Neural progenitor cell (in vitro differentiated cells): ENCODE results near the gene DNAH3. TPM values are rescaled to one million over a fixed set of nuclear protein-coding genes. Genes with fewer than 3 reads are reported as not detected.

ENCODE experiments used
- DNase-seq: peaks from one replicate; pipeline ENCODE4 v3.0.0-alpha.2; 2016; ENCODE audit warnings: low spot score
- H2AFZ ChIP-seq: fragments of 200-600 bp; sonication (generic); replicated peaks from 2 replicates; pipeline ENCODE4 v1.6.1; 2016; ENCODE audit warnings: antibody characterized with exemption
- H3F3A ChIP-seq: fragments of 200-600 bp; sonication (generic); 2 replicates; pipeline ENCODE4 v1.6.1; 2016; ENCODE audit warnings: antibody characterized with exemption, low read depth
- H3K27ac ChIP-seq: fragments of 200-600 bp; sonication (generic); 2 replicates; pipeline ENCODE4 v1.5.1; 2016; ENCODE audit warnings: mild to moderate bottlenecking
- H3K27me3 ChIP-seq: fragments of 200-600 bp; sonication (generic); 2 replicates; pipeline ENCODE4 v1.6.1; 2016; ENCODE audit warnings: mild to moderate bottlenecking, moderate library complexity
- H3K36me3 ChIP-seq: fragments of 200-600 bp; sonication (generic); 2 replicates; pipeline ENCODE4 v1.5.1; 2016
- H3K4me1 ChIP-seq: fragments of 200-600 bp; sonication (generic); 2 replicates; pipeline ENCODE4 v1.6.1; 2016; ENCODE audit warnings: mixed run types
- H3K4me2 ChIP-seq: fragments of 200-600 bp; sonication (generic); 2 replicates; pipeline ENCODE4 v1.6.1; 2016
- H3K4me3 ChIP-seq: fragments of 200-600 bp; sonication (generic); 2 replicates; pipeline ENCODE4 v1.5.1; 2016
- H3K79me2 ChIP-seq: fragments of 200-600 bp; sonication (generic); 2 replicates; pipeline ENCODE4 v1.6.1; 2016; ENCODE audit warnings: low read depth
- H3K9ac ChIP-seq: fragments of 200-600 bp; sonication (generic); 2 replicates; pipeline ENCODE4 v1.6.1; 2016
- H3K9me3 ChIP-seq: fragments of 200-600 bp; sonication (generic); 2 replicates; pipeline ENCODE4 v1.5.1; 2016; ENCODE audit warnings: low read depth
- H4K20me1 ChIP-seq: fragments of 200-600 bp; sonication (generic); 2 replicates; pipeline ENCODE4 v1.6.1; 2016; ENCODE audit warnings: low read depth
- H3K27ac Mint-ChIP-seq: 3 replicates; pipeline ENCODE4 v1.8.0; 2021; ENCODE audit warnings: mixed read lengths
- H3K27me3 Mint-ChIP-seq: 2 replicates; pipeline ENCODE4 v1.8.0; 2022; ENCODE audit warnings: low read depth, mild to moderate bottlenecking, inconsistent platforms, moderate library complexity, mixed read lengths; ENCODE audit not compliant: insufficient read depth
- H3K36me3 Mint-ChIP-seq: 3 replicates; pipeline ENCODE4 v1.8.0; 2021; ENCODE audit warnings: mixed read lengths
- H3K4me1 Mint-ChIP-seq: 3 replicates; pipeline ENCODE4 v1.8.0; 2021; ENCODE audit warnings: mixed read lengths
- H3K4me3 Mint-ChIP-seq: 3 replicates; pipeline ENCODE4 v1.8.0; 2021; ENCODE audit warnings: mild to moderate bottlenecking, moderate library complexity, mixed read lengths
- H3K9me3 Mint-ChIP-seq: 3 replicates; pipeline ENCODE4 v1.8.0; 2020; ENCODE audit warnings: mixed read lengths
- EZH2 ChIP-seq: fragments of 200-600 bp; sonication (generic); IDR thresholded peaks from 2 replicates; pipeline ENCODE4 v1.6.1; 2017; ENCODE audit warnings: antibody characterized with exemption, mild to moderate bottlenecking, moderate library complexity
- EZH2phosphoT487 ChIP-seq: fragments of 200-600 bp; sonication (generic); IDR thresholded peaks from 2 replicates; pipeline ENCODE4 v1.6.1; 2017; ENCODE audit warnings: antibody characterized with exemption
- total RNA-seq: library from RNA; depleted of rRNA; stranded (reverse); fragments of >200 nt; gene quantifications from 2 replicates; pipeline ENCODE4 v1.2.3, GENCODE V29; 2015; ENCODE audit warnings: low replicate concordance
- TF ChIP-seq, protein P1 (sequence below): fragments of 200-600 bp; sonication (generic); IDR thresholded peaks from 2 replicates; pipeline ENCODE4 v1.5.1; 2017; ENCODE audit warnings: antibody characterized with exemption, mild to moderate bottlenecking

DNAH3 gene
- total RNA-seq, 1 donor from 2014 or later, result 0.92 TPM

DNA sequence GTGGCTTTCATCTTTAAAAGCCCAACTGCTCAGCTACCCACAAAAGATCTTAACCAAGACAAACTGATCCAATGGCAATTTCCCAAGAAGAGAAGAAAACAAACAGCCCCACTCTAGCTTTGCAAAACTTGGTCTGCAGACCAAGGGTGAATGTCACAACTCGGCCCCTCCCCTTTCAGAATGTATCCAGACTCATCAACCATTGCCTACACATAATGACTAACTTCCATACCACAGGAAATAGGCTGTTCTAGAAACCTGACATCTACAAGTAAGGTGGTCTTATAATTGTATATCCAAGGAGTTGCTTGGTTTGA is 266.4 kb downstream of the DNAH3 start:
- no peak overlapping the region for H3K4me2 ChIP-seq
- no peak overlapping the region for H3K4me3 ChIP-seq
- no peaks in the 10 kb centered on the region for H3K9me3 ChIP-seq
- Mint-ChIP-seq H3K4me1 (peaks cover 6% of the 10 kb centered on the region), H3K27ac (no peak overlapping the region), H3K27me3 (no peaks in the 10 kb centered on the region), H3K4me3 (no peak overlapping the region), H3K36me3 (peaks cover 8% of the 10 kb centered on the region), H3K9me3 (no peaks in the 10 kb centered on the region)
- no peak overlapping the region for H3K27ac ChIP-seq
- DNase-seq, result no peak
- H3K79me2 ChIP-seq, result peaks cover 84% of the 10 kb centered on the region
- peaks cover 9% of the 10 kb centered on the region for H3K4me1 ChIP-seq
- H4K20me1 ChIP-seq, result peaks cover 7% of the 10 kb centered on the region
- no peaks in the 10 kb centered on the region for H3K36me3 ChIP-seq
- no peak overlapping the region for H3K9ac ChIP-seq
- H3F3A ChIP-seq, result no peaks in the 10 kb centered on the region
- TF ChIP-seq, protein P1, sequence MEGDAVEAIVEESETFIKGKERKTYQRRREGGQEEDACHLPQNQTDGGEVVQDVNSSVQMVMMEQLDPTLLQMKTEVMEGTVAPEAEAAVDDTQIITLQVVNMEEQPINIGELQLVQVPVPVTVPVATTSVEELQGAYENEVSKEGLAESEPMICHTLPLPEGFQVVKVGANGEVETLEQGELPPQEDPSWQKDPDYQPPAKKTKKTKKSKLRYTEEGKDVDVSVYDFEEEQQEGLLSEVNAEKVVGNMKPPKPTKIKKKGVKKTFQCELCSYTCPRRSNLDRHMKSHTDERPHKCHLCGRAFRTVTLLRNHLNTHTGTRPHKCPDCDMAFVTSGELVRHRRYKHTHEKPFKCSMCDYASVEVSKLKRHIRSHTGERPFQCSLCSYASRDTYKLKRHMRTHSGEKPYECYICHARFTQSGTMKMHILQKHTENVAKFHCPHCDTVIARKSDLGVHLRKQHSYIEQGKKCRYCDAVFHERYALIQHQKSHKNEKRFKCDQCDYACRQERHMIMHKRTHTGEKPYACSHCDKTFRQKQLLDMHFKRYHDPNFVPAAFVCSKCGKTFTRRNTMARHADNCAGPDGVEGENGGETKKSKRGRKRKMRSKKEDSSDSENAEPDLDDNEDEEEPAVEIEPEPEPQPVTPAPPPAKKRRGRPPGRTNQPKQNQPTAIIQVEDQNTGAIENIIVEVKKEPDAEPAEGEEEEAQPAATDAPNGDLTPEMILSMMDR, result no peak
- TF ChIP-seq EZH2 (no peak), EZH2phosphoT487 (no peak)
- no peaks in the 10 kb centered on the region for H3K27me3 ChIP-seq
- H2AFZ ChIP-seq, result no peak overlapping the region

DNA sequence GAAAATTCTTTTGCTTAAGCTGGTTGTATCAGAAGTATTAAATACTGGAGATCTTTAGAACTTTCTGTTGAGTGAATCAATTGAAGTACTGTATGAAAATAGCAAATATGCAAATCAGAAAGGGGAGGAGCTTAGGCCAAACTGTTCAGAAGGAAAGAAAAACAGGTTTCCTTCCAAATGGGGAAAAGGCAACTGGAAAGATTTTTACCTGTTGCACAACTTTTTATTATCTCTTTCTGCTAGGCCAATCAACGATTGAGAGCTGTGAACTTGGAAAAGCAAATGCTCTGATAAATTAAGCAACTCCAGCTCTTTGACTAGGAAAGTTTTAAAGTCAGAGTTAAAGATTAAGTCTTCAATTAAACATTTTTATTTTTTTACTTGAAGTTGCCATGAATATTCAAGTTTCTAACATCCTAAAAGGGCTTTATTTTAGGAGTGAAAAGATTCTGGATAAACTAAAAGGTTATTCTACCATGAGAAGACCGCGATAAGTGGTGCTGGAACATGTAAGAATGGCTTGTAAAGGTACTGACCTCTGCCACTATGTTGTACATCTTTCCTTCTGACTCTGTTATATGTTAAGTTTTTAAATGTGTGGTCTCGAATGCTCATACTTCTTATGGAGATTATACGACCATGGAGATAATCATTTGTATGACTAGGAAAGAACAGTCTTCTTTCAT is 266.9 kb downstream of the DNAH3 start:
- Histone ChIP-seq H3K4me2 (no peak overlapping the region), H3K36me3 (no peaks in the 10 kb centered on the region), H3K27ac (no peak overlapping the region), H4K20me1 (peaks cover 9% of the 10 kb centered on the region), H3K27me3 (no peaks in the 10 kb centered on the region), H3F3A (no peaks in the 10 kb centered on the region), H3K79me2 (peaks cover 84% of the 10 kb centered on the region), H2AFZ (no peak overlapping the region), H3K9ac (no peak overlapping the region), H3K4me3 (no peak overlapping the region), H3K9me3 (no peaks in the 10 kb centered on the region), H3K4me1 (peaks cover 13% of the 10 kb centered on the region)
- DNase-seq, result no peak
- no peak overlapping the region for H3K4me3 Mint-ChIP-seq
- H3K4me1 Mint-ChIP-seq, result peaks cover 10% of the 10 kb centered on the region
- no peak for TF ChIP-seq EZH2
- TF ChIP-seq, protein P1, result no peak
- no peak for TF ChIP-seq EZH2phosphoT487
- no peaks in the 10 kb centered on the region for H3K9me3 Mint-ChIP-seq
- no peaks in the 10 kb centered on the region for H3K27me3 Mint-ChIP-seq
- H3K27ac Mint-ChIP-seq, result no peak overlapping the region
- peaks cover 8% of the 10 kb centered on the region for H3K36me3 Mint-ChIP-seq

Other genes starting within 250 kb of the DNAH3 start
- 28.9 and 34.8 TPM in 2 replicates for gene LDAF1, start 7.8 kb upstream of the DNAH3 start, total RNA-seq
- gene ZP2, start 60.7 kb upstream of the DNAH3 start, total RNA-seq, result not detected in 2 replicates
- gene ANKS4B, start 82.9 kb upstream of the DNAH3 start, total RNA-seq, result 0.22 TPM in 1 of 2 replicates, not detected in the other
- 0.36 and 1.3 TPM in 2 replicates for gene CRYM, start 127.4 kb upstream of the DNAH3 start, total RNA-seq